DMS114 treated with DMSO at 0.1 percent for 48 hours (cell line): ENCODE measurements around the gene OXER1.
"Not testable (repeated sequence)": the region's sequence is repeated elsewhere in the genome, so short reads cannot be mapped to it uniquely, and the experiment has no call there.

ENCODE experiments used
- DNase-seq: peaks from one replicate; lab custom pipeline; 2025; ENCODE audit not compliant: unreplicated experiment; lab: John Stamatoyannopoulos, UW

Gene OXER1

GRCh38 chr2:42752816-42753813, 10.8 kb downstream of the OXER1 start:
- no peak for DNase-seq

GRCh38 chr2:42752314-42752713, 11.6 kb downstream of the OXER1 start:
- no peak for DNase-seq

GRCh38 chr2:42748840-42749239, 15.1 kb downstream of the OXER1 start:
- DNase-seq = no peak

- DNase-seq = no peak
Measured at GRCh38 chr2:42747422-42747821, 16.5 kb downstream of the OXER1 start.

- DNase-seq = no peak
Measured at GRCh38 chr2:42744545-42745082, 19.3 kb downstream of the OXER1 start.

- no peak for DNase-seq
Measured at GRCh38 chr2:42743659-42743990, 20.3 kb downstream of the OXER1 start.

GRCh38 chr2:42742740-42743658, 20.9 kb downstream of the OXER1 start:
- DNase-seq = no peak

GRCh38 chr2:42741140-42741539, 22.8 kb downstream of the OXER1 start:
- no peak for DNase-seq

- DNase-seq = no peak
Measured at GRCh38 chr2:42736598-42737322, 27.2 kb downstream of the OXER1 start.

- DNase-seq = no peak
Measured at GRCh38 chr2:42733852-42734251, 30.1 kb downstream of the OXER1 start.

GRCh38 chr2:42731316-42731715, 32.6 kb downstream of the OXER1 start:
- DNase-seq = not testable (repeated sequence)

GRCh38 chr2:42726680-42727079, 37.3 kb downstream of the OXER1 start:
- DNase-seq = no peak

- no peak for DNase-seq
Measured at GRCh38 chr2:42725657-42726056, 38.3 kb downstream of the OXER1 start.

GRCh38 chr2:42724886-42725285, 39.0 kb downstream of the OXER1 start:
- no peak for DNase-seq

- DNase-seq = no peak
Measured at GRCh38 chr2:42723465-42723864, 40.5 kb downstream of the OXER1 start.

GRCh38 chr2:42722320-42723190, 41.4 kb downstream of the OXER1 start:
- DNase-seq = no peak

GRCh38 chr2:42721898-42722297, 42.0 kb downstream of the OXER1 start:
- DNase-seq = no peak

GRCh38 chr2:42714686-42715085, 49.2 kb downstream of the OXER1 start:
- DNase-seq = no peak

- DNase-seq = no peak
Measured at GRCh38 chr2:42713920-42714319, 50.0 kb downstream of the OXER1 start.

GRCh38 chr2:42712934-42713333, 51.0 kb downstream of the OXER1 start:
- no peak for DNase-seq
